Stimulated activated CD4-positive, alpha-beta T cell treated with anti-CD3 and anti-CD28 coated beads, Interleukin-1b, Interleukin-23, amount 100 ng/mL, for 4 hours (primary cell): ENCODE data around the gene MAGEH1.
A peak's percentile ranks its signal among the peaks of the same experiment; 100 is the strongest.
"Not testable (repeated sequence)": the region's sequence is repeated elsewhere in the genome, so short reads cannot be mapped to it uniquely, and the experiment has no call there.

Experiments
- DNase-seq, 2 donors: peaks; one replicate each; pipeline ENCODE4 v3.0.0-alpha.2; 2020; ENCODE audit warnings: low read depth in 2 of 2

MAGEH1 gene

GRCh38 chrX:55451990-55452832, at the start of gene MAGEH1:
MAGEH1 (plus strand) TSS chrX:55452127; CDS start chrX:55452375, 248 bp downstream.
- DNase-seq: peak; percentile 51 to 58

DNA sequence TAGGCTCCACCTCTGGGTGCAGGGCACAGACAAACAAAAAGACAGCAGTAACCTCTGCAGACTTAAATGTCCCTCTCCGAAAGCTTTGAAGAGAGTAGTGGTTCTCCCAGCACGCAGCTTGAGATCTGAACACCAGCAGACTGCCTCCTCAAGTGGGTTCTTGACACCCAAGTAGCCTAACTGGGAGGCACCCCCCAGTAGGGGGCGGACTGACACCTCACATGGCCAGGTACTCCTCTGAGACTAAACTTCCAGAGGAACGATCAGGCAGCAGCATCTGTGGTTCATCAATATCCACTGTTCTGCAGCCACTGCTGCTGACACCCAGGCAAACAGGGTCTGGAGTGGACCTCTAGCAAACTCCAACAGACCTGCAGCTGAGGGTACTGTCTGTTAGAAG, 24.8 kb upstream of the MAGEH1 start:
- not testable (repeated sequence) for DNase-seq

DNA sequence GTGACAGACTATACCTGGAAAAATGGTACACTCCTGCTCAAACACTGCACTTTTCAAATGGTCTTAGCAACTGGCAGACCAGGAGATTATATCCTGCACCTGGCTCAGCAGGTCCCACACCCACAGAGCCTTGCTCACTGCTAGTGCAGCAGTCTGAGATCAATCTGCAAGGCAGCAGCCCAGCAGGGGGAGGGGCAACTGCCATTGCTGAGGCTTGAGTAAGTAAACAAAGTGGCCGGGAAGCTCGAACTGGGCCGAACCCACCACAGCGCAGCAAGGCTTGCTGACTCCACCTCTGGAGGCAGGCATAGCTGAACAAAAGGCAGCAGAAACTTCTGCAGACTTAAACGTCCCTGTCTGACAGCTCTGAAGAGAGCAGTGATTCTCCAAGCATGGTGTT, 8.5 kb upstream of the MAGEH1 start:
- not testable (repeated sequence) for DNase-seq

DNA sequence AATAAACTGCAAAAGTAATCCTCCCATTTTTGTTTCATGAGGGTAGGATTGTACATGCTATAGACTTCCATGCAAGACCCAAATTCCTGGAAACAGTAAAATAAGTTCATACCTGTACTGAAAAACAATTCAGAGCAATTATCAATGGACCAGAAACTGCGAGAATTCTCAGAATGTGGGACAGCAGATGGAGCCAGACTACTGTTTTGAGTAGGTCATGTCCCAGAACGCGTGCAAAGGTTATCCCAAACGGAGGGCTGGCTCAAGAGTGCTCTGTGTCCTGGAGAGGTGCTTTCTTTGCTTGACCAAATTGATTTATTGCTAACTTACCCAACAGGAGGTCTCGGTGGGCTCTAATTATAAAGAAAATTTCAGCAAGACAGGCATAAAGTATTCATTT, 1.7 kb upstream of the MAGEH1 start:
- DNase-seq: no peak

DNA sequence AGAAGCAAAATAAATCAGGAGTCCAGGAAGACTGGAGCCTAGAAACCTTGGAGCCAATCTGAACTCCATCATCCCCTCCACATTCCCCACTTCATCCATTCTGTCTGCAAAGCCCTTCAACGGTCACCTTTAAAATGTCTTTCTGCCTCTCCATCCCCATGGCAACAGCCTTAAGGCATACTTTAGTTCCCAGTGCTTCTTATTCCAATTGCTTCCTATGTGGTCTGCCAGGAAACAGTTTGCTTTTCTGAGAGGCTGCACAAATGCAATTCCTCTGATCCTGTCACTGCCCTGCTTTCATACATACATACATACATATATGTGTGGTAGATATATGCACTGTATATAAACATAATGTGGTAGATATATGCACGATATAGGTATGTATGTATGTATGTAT, 786 bp upstream of the MAGEH1 start:
- DNase-seq: no peak

DNA sequence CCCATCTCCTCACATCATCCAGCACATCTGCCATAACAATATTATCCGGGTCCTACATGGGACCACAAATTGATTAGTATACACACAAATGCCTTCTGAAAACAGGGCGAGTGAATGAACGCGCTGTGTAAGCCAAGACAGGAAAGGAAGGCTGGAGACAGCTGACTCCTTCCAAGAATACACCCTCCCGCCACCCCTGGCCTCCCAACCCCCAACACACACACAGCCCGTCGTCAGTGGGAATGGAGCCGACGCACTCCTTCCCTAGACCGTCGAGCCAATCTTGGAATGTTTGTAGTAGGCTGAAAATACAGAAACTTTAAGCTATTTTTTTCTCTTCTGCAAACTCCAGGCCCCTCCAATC, 319 bp upstream of the MAGEH1 start:
- no peak for DNase-seq

- DNase-seq: no peak
These were observed 852 bp downstream of the MAGEH1 start for GRCh38 chrX:55452833-55453124.

GRCh38 chrX:55455708-55456107, 3.8 kb downstream of the MAGEH1 start:
- not testable (repeated sequence) for DNase-seq

DNA sequence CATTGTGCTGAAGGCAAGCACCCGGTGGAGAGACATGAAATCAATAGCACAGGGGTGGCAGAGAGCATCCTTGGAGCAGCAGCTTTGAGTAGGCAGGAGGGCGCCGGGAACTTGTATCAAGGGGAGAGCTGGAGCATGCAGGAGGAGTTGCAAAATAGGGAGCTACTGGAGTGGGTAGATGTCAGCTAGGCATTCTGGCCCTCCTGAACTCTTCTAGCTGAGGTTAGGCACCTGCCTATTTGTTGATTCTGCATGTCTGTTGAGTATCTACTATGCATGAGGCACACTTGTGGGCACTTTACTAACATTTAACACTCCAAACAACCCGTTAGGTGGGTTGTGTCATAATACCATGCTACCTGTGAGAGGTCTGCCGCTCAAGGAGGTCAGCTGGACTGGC, 7.5 kb downstream of the MAGEH1 start:
- not testable (repeated sequence) for DNase-seq

GRCh38 chrX:55459926-55460325, 8.0 kb downstream of the MAGEH1 start:
- not testable (repeated sequence) for DNase-seq

- DNase-seq: not testable (repeated sequence)
These were observed 12.1 kb downstream of the MAGEH1 start for GRCh38 chrX:55464050-55464449.

GRCh38 chrX:55465108-55465507, 13.2 kb downstream of the MAGEH1 start:
- not testable (repeated sequence) for DNase-seq

- DNase-seq: not testable (repeated sequence)
These were observed 13.9 kb downstream of the MAGEH1 start for GRCh38 chrX:55465791-55466190.

DNA sequence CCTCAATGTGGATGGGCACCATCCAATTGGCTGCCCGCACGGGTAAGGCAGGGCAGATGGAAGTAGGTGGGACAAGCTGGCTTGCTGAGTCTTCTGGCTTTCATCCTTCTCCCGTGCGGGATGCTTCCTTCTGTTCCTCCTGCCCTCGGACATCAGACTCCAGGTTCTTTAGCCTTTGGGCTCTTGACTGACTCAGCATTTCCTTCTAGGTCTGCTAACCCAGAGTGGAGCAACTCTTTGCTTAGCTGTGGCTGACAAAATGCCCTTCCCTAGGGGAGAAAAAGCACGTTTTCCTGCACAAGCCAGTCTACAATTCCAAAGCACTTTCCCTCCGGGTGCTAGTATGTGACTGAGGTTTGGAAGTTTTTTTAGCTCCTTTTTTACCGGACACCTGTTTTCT, 28.0 kb downstream of the MAGEH1 start:
- not testable (repeated sequence) for DNase-seq

- no peak for DNase-seq
These were observed 28.6 kb downstream of the MAGEH1 start for GRCh38 chrX:55480390-55481062.

GRCh38 chrX:55484948-55485347, 33.0 kb downstream of the MAGEH1 start:
- DNase-seq: no peak

DNA sequence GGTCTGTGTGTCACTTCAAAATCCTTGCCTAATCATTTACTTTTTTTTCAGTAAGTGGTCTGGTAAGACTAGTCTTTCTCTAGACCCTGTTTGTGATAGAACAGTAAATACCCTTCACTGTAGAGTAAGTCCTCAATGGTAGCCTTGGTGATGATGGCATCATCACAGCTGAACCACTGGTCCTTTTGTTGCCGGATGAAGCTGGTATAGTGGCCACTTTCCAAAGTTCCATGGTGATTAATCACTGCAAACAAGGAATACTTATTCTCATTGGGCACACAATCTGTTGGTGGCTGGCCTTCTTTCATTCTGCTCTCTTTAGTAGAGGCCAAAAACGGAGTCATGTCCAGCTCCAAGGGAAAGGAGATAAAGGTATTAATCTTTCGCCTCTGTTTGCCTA, 34.8 kb downstream of the MAGEH1 start:
- DNase-seq: no peak

DNA sequence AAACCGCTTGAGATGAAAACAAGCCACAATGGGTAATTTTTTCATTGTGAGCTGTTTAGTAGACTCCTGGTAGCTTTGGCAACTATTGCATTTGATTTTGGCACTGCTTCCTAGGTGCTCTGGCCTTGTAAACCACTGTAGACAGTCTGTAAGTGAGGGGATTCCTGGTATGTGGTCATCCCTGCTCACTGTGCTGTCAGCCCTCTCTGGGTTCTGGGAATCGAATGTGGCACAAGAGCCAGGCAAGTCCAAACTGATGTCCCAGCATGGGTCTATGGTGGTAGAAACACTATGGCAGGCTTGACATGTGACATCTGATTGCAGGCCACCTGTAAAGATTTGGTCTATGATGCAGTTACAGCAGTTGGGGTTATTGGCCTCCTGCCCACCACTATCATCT, 35.2 kb downstream of the MAGEH1 start:
- DNase-seq: no peak

GRCh38 chrX:55488006-55488592, 36.2 kb downstream of the MAGEH1 start:
- no peak for DNase-seq

DNA sequence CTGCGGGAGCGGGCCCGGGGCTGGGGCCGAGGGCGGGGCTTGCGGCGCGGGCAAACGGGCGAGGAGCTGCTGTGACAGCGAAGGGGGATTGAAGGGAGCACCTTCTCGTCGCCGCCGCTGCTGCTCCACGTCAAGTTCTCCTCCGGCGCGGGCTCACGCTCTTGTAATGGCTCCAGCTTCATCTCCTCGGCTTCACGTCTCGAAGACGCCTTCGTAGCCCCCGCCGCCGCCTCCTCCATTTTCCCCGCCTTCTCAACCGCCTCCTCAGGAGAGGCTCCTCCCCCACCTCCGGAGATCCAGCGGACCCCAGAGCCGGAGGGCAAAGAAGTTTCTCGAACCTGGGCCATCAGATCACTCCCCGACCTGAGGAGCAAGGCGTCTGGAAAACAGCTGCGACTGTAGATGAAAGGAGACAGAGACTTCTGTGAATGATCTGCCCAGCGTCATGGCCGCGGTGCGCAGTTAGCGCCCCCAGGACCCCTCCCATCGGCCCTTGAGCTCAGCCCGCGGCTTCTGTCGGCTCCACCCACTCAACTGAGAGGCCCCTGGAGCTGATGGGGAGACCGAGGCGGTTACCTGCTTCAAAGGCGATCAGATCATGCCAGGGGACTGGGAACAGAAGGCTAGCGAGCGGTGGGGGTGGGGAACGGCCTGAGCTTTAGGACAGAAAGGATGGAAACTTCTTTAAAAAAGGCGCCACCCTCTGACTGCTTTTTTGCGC, 36.8 kb downstream of the MAGEH1 start:
- peak; percentile 36 to 42 for DNase-seq

- DNase-seq: no peak
These were observed 37.5 kb downstream of the MAGEH1 start, which contains the start of gene USP51 for GRCh38 chrX:55489314-55490009. USP51 (minus strand) TSS chrX:55489848; CDS start chrX:55488939, 909 bp downstream.

DNA sequence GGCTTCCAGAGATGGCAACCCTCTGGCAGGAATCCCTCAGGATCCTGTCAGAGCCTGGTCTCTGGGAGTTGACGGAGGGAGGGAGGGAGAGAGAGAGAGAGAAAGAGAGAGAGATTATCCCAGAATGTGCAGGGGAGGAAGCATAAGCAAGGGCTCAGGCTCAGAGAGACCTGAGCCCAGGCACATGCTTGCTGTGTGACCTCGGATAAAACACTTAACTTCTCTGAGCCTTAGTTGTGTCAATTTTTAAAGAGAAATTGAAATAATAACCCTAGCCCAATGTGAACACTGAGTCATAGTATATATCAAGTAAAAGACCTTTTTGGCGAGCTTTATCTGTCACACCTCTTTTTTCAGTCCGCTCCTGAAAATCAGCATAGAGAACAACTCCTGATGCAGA, 38.2 kb downstream of the MAGEH1 start:
- DNase-seq: no peak
